Measurements from ENCODE around the gene KNG1. TPM values are rescaled to one million over a fixed set of nuclear protein-coding genes. Genes with fewer than 3 reads are reported as not detected.
A peak's percentile ranks its signal among the peaks of the same experiment; 100 is the strongest.

Gene KNG1
- total RNA-seq, 2 donors from 2014 or later, result 0.14 TPM; not detected in 1

DNA sequence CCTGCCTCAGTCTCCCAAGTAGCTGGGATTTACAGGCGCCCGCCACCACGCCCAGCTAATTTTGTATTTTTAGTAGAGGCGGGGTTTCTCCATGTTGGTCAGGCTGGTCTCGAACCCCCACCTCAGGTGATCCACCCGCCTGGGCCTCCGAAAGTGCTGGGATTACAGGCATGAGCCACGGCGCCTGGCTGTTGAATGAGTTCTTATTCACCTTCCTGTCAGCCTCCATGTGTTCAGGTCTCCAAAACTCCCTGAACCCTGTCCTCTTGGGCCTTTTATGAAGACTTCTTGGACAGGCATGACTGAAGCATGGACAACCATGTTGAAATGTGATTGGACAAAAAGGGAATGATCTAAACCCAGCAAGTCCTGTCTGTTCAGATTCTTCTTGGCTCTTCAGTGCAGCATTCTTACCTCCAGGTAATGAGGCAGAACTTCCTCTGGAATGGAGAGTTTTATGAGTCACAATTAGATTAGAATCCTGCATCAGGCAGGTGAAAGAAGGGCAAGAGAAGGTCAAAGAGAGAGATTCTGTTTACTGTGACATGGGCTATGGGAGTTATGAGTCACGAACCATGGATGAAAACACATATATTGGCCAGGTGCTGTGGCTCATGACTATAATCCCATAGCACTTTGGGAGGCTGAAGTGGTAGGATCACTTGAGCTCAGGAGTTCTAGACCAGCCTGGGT is 43.1 kb downstream of the KNG1 start:
- intact Hi-C loops (cut with DNase I), result no loop called here
- DNase-seq (ENCODE audit: low spot score), result no peak

DNA sequence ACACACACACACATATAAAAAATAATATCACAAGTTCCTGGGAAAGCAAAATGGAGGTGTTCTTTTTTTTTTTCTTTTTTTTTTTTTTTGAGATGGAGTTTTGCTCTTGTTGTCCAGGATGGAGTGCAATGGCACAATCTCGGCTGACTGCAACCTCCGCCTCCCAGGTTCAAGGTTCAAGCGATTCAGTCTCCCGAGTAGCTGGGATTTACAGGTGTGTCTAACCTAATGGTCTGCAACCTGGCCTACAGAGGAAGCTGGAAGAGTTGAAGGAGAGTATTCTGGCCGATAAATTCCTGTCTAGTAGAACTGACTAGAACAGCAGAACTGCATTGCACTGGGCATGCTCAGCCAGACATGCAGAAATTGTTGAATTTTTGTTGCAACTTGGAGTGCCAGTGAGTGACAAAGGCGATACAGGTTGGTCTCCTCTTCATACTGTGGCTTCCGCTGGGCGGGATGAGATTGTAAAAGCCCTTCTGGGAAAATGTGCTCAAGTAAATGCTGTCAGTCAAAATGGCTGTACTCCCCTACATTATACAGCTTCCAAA is 43.8 kb downstream of the KNG1 start:
- intact Hi-C loops (cut with DNase I), result no loop called here
- no peak for DNase-seq (ENCODE audit: low spot score)

DNA sequence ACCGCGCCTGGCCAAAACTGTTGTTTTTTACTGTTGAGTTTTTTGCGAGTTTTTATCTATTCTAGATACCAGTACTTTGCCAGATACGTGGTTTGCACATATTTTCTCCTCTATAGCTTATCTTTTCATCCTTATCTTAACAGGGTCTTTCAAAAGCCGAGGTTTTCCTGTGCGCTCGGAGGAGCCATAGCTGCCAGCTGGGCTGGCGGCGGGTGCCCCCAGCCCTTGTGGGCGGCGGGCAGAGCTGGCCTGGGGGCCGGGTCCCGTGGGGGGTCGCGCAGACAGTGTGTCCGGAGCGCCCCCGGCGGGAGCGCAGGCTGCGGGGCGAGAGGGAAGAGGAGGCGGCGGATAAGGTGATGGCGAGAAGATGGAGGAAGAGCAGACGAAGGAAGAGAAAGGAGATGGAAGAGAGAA is 55.1 kb downstream of the KNG1 start:
- intact Hi-C loops (cut with DNase I), result no loop called here
- no peak for DNase-seq (ENCODE audit: low spot score)

DNA sequence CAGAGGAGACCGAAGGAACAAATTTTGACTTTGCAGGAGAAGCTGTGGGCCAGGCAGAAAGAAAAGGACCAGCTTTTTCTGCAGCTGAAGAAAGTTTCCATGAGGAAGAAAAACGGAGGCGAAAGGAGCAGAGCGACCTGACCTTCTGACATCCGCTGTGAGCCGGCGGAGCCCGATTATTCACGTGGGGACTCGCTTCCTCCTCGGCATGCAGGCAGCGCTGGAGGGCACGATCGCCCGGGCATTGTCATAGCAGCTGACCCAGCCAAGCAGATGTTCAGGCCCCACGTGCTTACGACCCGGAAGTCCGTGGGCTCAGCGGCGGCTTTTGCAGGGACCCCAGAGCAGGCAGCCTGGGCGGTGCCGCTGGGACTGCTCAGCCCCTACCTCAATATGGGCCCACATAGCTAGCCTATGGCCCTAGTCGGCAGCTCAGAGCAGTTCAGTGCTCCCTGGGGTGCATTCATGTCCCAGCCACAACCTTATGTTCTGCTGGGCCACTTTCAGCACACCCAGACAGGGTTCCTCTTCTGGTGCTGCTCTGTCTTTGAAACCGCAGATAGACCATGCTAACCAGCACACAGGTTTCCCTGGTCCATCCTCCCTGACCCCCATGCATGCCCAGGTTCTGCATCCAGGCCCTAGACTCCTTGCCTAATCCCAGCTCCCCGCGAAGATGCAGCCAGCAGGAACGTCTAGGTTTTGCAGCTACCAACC is 55.7 kb downstream of the KNG1 start:
- peak; percentile 94 for DNase-seq (ENCODE audit: low spot score)
- intact Hi-C loops (cut with DNase I), result no loop called here

DNA sequence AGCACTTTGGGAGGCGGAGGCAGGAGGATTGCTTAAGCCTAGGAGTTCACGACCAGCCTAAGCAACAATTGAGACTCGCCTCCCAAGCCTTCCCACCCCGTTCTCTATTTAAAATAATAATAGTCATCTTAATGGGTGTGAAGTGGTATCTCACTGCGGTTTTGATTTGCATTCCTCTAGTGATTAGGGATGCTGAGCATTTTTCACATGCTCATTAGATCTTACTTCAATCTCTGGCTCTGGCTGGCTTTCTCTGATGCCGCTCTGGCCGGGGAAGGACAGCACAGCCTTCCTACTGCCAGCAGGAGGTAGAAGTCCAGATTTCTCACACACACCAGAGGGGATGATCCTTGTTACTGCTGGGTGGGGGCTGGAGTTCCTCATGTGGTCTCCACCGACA is 58.8 kb downstream of the KNG1 start:
- DNase-seq (ENCODE audit: low spot score), result no peak
- intact Hi-C loops (cut with DNase I), result no loop called here

DNA sequence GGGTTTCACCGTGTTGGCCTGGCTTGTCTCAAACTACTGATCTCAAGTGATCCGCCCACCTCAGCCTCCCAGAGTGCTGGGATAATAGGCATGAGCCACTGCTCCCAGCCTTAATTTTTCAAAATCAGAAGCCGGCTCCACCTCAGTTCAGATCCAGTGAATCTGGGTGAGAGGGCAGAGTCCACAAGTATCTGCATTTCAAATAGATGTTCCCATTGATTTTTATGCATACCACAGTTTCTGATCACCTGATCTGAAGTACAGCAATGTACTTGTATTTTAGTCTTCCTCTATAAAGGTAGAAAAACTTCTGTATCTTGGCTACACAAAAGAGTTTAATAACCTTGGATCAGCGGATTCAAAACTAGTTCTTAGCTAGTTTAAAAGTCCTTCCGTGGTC is 62.0 kb downstream of the KNG1 start:
- DNase-seq (ENCODE audit: low spot score), result no peak
- intact Hi-C loops (cut with DNase I), result no loop called here

DNA sequence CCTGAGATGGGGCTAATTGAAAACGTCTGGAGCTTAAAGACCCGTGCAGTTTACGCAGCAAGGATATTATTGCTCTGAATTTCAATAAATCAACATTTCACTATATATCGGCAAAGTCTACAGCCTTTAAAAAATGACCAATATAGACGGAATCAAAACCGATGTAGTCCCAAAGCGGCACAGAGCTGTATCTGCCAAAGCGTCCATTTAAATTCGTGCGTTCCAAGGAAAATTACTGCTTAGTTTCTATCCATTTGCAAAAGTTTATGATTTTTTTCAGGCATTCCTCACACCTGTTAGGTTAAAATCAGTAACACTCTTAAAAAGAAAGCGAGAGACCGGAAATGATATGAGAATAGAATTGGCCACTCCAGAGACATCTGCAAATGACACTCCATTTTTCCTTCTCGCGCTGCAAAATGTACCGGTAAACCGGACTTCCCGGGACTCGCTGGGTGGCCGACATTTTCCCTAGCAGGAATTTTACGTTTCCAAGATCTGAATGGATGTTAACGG is 65.4 kb downstream of the KNG1 start:
- no peak for DNase-seq (ENCODE audit: low spot score)

DNA sequence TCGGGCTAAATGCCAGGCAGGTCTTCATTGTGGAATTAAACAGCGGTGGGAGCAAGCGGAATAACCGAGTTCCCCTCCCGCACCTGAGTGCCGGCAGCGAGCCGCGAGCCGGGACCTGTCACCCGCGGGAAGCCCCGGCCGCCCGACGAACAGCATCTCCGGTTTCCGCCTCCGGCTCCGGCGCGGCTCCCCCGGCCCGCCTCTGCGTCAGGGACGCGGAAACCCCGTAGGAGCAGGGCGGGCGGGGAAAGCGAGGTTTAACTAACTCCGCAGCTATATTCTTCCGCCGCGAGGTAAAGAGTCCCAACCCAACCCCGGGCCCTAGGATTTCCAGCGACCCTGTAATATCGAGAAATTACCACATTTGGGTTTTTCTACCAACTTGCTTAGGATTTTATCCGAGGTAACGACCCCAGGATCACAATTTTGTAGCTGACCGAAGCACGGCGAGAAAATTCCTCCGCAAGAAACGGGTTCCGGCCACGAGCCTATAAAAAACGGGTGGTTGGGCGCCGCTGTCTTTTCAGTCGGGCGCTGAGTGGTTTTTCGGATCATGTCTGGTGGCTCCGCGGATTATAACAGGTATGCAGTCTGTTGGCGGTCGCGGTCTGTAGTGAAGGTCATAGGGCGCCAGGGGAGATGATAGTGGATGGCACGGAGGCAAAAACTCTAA is 66.0 kb downstream of the KNG1 start, which contains the start of gene EIF4A2:
TSS of gene EIF4A2 (plus strand) at position 520 of the 673 bp plus-strand sequence. CDS start at position 554, 34 bp downstream.
- intact Hi-C loops (cut with DNase I), result no loop called here
- DNase-seq (ENCODE audit: low spot score), result peak; percentile 97

More for the DNA sequence above, 65.4 kb downstream of the KNG1 start:
- intact Hi-C loops (cut with DNase I), result no loop called here

DNA sequence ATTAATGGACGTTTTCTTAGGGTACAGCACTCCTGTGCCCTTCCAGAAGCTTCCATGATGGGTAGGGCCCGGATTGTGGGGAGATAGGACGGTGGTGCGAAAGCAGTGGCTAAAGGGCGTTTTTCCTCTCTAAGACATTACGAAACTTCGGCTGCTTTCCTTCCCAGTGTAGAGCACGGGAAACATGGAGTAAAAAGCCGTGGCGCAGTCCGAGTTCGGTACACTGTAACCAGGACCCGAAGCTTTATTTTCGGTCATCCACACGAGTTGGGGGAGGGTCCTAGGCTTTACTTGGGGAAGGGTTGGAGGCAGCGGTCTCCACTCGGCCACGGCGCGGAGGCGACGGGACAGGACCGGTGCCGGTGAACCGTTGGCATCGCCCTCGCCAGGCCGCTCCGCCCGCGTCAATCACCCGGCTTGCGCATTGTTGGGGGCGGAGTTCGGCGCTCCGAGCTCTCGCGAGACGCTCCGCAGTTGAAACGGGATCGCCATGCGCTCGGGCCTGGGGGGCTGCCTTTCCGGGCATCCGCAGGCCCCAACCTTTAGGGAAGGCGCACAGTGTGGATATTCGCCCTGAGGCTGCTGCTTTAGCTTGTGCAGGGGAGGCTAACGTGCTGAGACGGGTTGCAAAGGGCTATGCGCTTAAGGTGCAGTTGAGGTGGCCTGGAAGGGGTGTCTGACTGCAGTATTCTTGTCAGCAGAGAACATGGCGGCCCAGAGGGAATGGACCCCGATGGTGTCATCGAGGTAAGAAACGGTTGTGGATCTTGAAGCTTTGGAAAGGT is 66.8 kb downstream of the KNG1 start:
- peak; percentile 96 for DNase-seq (ENCODE audit: low spot score)
- intact Hi-C loops (cut with DNase I), result no loop called here

DNA sequence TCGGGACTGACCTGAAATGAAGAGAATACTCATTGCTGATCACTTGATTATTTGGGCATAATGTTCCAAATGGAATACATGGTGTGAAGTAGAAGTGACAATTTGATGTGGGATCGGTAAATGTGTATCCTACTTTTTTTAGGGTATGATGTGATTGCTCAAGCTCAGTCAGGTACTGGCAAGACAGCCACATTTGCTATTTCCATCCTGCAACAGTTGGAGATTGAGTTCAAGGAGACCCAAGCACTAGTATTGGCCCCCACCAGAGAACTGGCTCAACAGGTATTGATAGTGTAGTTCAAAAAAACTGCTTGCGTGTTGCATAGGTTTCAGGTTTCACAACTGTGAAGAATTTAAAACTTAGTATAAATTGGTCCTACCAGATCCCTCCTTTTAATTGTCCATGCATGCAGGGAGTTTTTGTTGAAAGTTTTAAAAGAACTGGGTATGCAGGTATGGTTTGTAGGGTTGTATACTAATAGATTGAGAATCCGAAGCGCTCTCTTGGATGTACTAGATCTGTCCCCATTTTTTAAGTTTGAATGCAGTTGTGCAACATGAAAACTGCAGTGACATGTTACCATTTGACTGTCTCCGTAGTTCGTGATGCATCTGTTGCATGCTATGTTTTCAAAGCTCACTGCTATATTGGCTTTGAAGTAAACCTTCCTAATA is 67.8 kb downstream of the KNG1 start:
- intact Hi-C loops (cut with DNase I), result no loop called here
- DNase-seq (ENCODE audit: low spot score), result no peak

DNA sequence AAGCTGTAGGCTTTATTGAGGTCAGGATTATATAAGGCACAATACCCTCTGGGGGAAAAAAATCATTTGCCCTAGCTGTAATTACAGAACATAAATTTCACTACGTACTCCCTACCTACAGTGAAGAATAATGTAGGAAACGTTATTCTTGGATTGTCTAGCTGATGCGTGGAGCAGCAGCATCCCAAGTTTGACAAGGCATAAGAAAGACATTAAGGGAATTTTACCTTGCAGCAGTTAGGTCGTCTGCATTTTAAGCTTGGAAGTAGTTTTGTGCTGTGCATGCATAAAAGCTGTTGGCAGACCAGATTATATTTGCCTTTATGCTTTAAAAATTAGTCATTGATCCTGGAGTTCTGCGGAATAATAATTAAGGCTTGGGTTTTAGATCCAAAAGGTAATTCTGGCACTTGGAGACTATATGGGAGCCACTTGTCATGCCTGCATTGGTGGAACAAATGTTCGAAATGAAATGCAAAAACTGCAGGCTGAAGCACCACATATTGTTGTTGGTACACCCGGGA is 68.4 kb downstream of the KNG1 start:
- intact Hi-C loops (cut with DNase I), result no loop called here

DNA sequence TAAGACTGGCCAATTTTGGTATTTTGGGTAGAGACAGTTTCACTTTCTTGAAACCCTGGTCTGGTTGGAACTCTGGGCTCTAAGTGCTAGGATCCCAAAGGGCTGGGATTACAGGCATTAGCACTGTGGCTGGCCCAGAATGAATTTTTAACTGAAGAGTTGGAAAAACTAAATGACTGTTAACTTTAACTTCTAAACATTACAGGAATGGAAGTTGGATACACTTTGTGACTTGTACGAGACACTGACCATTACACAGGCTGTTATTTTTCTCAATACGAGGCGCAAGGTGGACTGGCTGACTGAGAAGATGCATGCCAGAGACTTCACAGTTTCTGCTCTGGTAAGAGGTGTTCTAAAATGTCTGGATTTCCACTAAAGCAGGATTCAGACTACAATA is 69.8 kb downstream of the KNG1 start:
- no peak for DNase-seq (ENCODE audit: low spot score)
- intact Hi-C loops (cut with DNase I), result no loop called here

More for the DNA sequence above, 68.4 kb downstream of the KNG1 start:
- DNase-seq (ENCODE audit: low spot score), result no peak

DNA sequence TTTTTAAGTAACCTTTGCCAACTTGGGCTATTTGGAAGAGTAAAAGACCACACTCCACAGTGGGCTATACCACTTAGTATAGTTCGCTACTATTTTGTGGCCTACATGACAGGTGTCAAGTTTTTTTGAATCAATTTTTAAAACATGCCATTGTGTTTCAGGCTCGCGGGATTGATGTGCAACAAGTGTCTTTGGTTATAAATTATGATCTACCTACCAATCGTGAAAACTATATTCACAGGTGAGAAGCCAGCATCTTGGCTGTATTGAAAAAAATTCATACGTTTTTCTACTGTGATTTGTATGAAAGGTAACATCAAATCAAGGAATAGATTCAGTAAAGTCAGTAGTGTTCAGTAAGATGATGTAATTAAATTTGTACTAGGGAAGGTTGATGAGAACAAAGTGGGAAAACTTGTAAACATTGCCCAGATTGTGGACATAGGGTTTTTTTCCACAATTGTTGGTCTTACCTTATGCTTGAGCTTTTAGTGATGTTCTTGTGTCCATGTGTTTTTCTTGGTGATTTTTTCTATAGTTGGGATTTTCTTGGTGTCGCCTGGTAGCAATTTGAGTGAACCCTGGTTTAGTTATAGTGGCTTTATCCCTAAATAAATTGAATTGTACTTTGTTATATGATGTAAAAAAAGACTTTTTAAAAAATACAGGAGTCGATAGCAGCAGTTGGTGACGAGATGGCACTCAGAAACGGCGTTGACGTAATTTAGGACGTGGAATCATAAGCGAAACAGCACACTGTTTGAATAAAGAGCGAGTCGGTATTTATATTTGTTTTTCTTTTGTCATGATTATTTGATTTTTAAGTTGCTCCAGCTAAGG is 70.7 kb downstream of the KNG1 start:
- intact Hi-C loops (cut with DNase I), result no loop called here
- DNase-seq (ENCODE audit: low spot score), result no peak

DNA sequence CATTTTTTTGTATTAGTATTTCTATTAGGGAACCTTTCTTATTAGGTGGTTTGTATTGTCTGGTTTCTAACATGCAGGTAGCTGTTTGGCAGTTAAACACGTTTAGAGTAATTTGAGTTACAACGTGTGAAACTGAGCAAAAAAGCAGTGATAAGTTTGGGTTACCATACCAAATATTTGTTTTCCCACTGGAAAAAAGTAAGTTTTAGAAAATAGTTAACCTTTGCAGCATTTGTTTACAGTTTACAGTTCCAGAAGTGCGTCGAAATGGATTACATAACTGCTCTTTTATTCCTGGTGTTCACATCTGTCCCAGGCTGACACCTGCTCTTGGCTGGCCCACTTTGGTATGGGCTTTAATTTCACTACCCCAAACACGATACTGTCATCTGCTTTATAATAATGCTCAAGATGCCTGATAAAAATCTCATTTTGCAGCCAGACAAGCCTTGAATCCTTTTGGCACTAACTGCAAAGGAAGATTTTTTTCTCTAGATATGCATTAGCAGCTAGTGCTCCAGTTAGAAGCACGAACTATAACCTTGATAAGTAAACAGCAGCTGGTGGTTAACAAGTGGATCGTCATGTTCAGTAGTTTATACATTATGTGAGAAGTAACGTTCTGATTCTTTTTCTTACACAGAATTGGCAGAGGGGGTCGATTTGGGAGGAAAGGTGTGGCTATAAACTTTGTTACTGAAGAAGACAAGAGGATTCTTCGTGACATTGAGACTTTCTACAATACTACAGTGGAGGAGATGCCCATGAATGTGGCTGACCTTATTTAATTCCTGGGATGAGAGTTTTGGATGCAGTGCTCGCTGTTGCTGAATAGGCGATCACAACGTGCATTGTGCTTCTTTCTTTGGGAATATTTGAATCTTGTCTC is 71.6 kb downstream of the KNG1 start:
- no peak for DNase-seq (ENCODE audit: low spot score)
- intact Hi-C loops (cut with DNase I), result no loop called here

DNA sequence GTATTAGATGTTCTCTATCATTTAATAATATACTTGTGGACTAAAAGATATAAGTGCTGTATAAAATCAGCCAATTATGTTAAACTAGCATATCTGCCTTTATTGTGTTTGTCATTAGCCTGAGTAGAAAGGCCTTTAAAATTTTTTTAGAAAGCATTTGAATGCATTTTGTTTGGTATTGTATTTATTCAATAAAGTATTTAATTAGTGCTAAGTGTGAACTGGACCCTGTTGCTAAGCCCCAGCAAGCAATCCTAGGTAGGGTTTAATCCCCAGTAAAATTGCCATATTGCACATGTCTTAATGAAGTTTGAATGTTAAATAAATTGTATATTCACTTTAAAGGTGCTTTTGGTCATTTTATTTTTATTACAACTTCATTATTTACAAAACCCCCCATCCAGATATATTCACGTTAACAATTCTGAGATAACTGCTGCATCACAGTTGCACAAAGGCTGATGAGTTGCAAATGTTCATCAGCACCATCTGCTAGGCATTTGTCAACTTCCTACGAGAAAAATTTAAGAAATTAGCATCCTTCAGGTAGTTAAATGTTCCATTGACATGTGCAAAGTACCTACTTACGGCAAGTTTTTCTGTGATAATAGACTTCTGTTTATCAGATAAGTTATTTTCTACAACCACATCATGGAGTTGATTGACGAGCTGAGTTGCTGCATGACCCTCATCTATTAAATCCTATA is 72.5 kb downstream of the KNG1 start:
- no peak for DNase-seq (ENCODE audit: low spot score)
- intact Hi-C loops (cut with DNase I), result no loop called here

Data from posterior vena cava (tissue), 2 donors.